Left ventricle myocardium inferior (tissue), 1 donor: Measurements from ENCODE around the gene CCDC91. TPM values are rescaled to one million over a fixed set of nuclear protein-coding genes. Genes with fewer than 3 reads are reported as not detected.

Experiments
- DNase-seq: peaks from one replicate; pipeline ENCODE4 v3.0.0-alpha.2; 2020
- H3K27ac ChIP-seq: fragments of 200-600 bp; replicated peaks from 2 replicates; pipeline ENCODE4 v1.8.0; 2021
- H3K27me3 ChIP-seq: fragments of 200-600 bp; 2 replicates; pipeline ENCODE4 v1.8.0; 2021; ENCODE audit warnings: low read depth
- H3K36me3 ChIP-seq: fragments of 200-600 bp; 2 replicates; pipeline ENCODE4 v1.8.0; 2021
- H3K4me1 ChIP-seq: fragments of 200-600 bp; 2 replicates; pipeline ENCODE4 v1.8.0; 2021
- H3K4me3 ChIP-seq: fragments of 200-600 bp; 2 replicates; pipeline ENCODE4 v1.8.0; 2021; ENCODE audit warnings: mild to moderate bottlenecking, moderate library complexity
- H3K9me3 ChIP-seq: fragments of 200-600 bp; replicated peaks from 2 replicates; pipeline ENCODE4 v1.8.0; 2021
- intact Hi-C: fragments of 100-400 bp; cut with micrococcal nuclease; formaldehyde crosslinking; loops from one replicate; pipeline ENCODE4 v1.11.0; 2022
- total RNA-seq: library from RNA; stranded (reverse); fragmentation: NEBNext Ultra II Directional; extraction: Animal tissue kit (Norgen Biotek cat#: 25700); gene quantifications from one replicate; pipeline ENCODE4 v1.2.1, GENCODE V29; 2021
- TF ChIP-seq, protein P1 (sequence below): fragments of 200-600 bp; IDR thresholded peaks from 2 replicates; pipeline ENCODE4 v1.8.0; 2021; ENCODE audit warnings: antibody characterized with exemption, mild to moderate bottlenecking, borderline replicate concordance
- donor health status: DM: no; HTN: yes; CAD: no; lungs with severe emphysema.

The CCDC91 gene
- total RNA-seq, 1 donor from 2014 or later: 46.4 TPM

DNA sequence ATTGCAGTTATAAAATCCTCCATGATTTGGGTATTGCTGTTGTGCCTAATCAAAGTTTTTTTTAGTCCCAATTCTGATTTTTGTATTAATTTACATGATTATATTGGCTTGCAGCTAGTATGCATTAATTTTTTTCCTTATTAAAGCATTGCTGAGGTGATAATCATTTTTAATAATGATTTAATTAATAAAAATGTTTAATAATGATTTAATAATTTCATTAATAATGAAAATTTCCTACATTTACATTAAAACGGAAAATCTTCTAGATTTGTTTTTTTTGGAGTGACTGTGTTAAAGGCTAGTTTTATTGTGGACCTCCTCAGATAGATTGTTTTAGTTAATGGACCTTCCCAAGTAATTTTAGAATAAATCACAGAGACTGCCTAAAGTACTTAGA lies 79.6 kb downstream of the CCDC91 start:
- intact Hi-C loops: no loop called here
- H3K9me3 ChIP-seq: peaks cover 31% of the 10 kb centered on the region
- peaks cover 35% of the 10 kb centered on the region for H3K36me3 ChIP-seq
- H3K27me3 ChIP-seq: no peaks in the 10 kb centered on the region
- DNase-seq: no peak
- no peaks in the 10 kb centered on the region for H3K4me1 ChIP-seq
- H3K27ac ChIP-seq: no peak overlapping the region
- no peak overlapping the region for H3K4me3 ChIP-seq
- TF ChIP-seq, protein P1, sequence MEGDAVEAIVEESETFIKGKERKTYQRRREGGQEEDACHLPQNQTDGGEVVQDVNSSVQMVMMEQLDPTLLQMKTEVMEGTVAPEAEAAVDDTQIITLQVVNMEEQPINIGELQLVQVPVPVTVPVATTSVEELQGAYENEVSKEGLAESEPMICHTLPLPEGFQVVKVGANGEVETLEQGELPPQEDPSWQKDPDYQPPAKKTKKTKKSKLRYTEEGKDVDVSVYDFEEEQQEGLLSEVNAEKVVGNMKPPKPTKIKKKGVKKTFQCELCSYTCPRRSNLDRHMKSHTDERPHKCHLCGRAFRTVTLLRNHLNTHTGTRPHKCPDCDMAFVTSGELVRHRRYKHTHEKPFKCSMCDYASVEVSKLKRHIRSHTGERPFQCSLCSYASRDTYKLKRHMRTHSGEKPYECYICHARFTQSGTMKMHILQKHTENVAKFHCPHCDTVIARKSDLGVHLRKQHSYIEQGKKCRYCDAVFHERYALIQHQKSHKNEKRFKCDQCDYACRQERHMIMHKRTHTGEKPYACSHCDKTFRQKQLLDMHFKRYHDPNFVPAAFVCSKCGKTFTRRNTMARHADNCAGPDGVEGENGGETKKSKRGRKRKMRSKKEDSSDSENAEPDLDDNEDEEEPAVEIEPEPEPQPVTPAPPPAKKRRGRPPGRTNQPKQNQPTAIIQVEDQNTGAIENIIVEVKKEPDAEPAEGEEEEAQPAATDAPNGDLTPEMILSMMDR: no peak

DNA sequence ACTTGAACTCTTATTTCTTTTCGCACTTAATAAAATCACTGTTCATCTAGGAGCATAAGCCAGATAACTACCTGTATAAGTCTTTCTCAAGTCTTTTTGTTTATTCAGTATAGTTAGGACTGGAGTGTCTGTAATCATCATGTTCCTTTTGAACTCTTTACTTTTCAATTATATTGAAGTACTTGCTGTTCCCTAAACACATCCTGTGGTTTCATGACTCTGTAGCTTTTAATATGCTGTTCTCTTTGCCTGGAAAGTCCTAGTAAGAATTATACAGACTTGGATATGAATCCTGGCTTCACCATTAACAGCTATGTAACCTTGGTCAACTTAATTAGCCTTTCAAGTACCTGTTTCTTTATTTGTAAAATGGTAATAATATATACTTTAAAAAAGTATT lies 88.2 kb downstream of the CCDC91 start:
- Histone ChIP-seq H3K4me1 (no peaks in the 10 kb centered on the region), H3K9me3 (peaks cover 18% of the 10 kb centered on the region), H3K36me3 (peaks cover 5% of the 10 kb centered on the region), H3K27me3 (no peaks in the 10 kb centered on the region), H3K27ac (no peak overlapping the region), H3K4me3 (no peak overlapping the region)
- TF ChIP-seq, protein P1: no peak
- DNase-seq: no peak
- intact Hi-C loops: no loop called here

DNA sequence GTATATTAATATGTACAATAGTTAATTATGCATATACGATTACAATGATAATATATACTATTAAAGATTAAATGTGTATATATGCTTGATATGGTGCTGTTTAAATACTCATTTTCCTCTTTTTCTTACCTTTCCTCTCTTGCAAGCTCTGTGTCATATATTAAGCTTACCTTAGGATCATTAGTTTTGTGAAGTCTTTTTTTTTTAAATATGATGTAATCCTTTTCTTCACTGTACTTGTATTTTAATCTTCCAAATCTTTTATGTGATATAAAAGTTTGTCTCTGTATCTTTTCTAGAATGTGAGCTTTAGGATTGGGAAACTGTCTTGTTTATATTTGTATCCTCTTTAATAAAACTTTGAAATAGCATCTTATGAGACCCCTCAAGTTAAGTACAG lies 88.7 kb downstream of the CCDC91 start:
- H3K27me3 ChIP-seq: no peaks in the 10 kb centered on the region
- TF ChIP-seq, protein P1: no peak
- no peak for DNase-seq
- intact Hi-C loops: no loop called here
- H3K9me3 ChIP-seq: peaks cover 22% of the 10 kb centered on the region
- peaks cover 8% of the 10 kb centered on the region for H3K36me3 ChIP-seq
- H3K27ac ChIP-seq: no peak overlapping the region
- no peaks in the 10 kb centered on the region for H3K4me1 ChIP-seq
- H3K4me3 ChIP-seq: no peak overlapping the region

GRCh38 chr12:28286352-28286751 lies 96.1 kb downstream of the CCDC91 start:
- H3K36me3 ChIP-seq: peaks cover 14% of the 10 kb centered on the region
- no peak overlapping the region for H3K4me3 ChIP-seq
- H3K27me3 ChIP-seq: no peaks in the 10 kb centered on the region
- peaks cover 69% of the 10 kb centered on the region for H3K9me3 ChIP-seq
- no peak overlapping the region for H3K27ac ChIP-seq
- intact Hi-C loops: no loop called here
- no peaks in the 10 kb centered on the region for H3K4me1 ChIP-seq
- no peak for DNase-seq
- TF ChIP-seq, protein P1: no peak

- Histone ChIP-seq H3K4me3 (no peak overlapping the region), H3K9me3 (peaks cover 53% of the 10 kb centered on the region), H3K27ac (no peak overlapping the region), H3K27me3 (no peaks in the 10 kb centered on the region), H3K4me1 (no peaks in the 10 kb centered on the region), H3K36me3 (peaks cover 5% of the 10 kb centered on the region)
- DNase-seq: no peak
- intact Hi-C loops: no loop called here
- TF ChIP-seq, protein P1: no peak
These were observed 100.0 kb downstream of the CCDC91 start for GRCh38 chr12:28290262-28290661.

DNA sequence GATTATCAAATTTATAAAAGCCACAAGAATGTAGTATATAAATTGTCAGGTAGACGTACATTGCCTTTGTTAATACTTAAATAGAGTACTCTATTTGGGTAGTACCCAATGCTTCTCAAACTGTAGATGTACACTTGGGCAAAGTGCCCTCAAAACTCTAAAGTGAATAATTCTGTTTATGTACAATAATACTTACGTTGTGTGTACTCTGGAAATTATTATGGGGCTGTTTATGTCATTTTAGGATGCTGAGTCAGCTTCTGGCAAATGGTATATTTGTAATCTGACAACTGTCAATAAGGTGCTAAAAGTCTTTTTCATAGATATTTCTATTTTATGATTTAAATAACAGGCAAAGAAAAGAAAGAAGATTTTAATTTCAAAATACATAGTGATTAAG lies 102.4 kb downstream of the CCDC91 start:
- H3K27me3 ChIP-seq: no peaks in the 10 kb centered on the region
- TF ChIP-seq, protein P1: no peak
- H3K4me1 ChIP-seq: no peaks in the 10 kb centered on the region
- no peak overlapping the region for H3K4me3 ChIP-seq
- DNase-seq: no peak
- no peak overlapping the region for H3K27ac ChIP-seq
- peaks cover 5% of the 10 kb centered on the region for H3K36me3 ChIP-seq
- intact Hi-C loops: no loop called here
- H3K9me3 ChIP-seq: peaks cover 40% of the 10 kb centered on the region
